HCT116 (cell line): ENCODE data around the gene SH3BP4. TPM values are rescaled to one million over a fixed set of nuclear protein-coding genes. Genes with fewer than 3 reads are reported as not detected.

Experiments
- ATAC-seq: fragments of 200-7000 bp; cut with Tn5 transposase; 2 replicates; pipeline ENCODE4 v1.9.1; 2020; ENCODE audit warnings: mild to moderate bottlenecking, moderate library complexity
- BruUV-seq: library from RNA; stranded (reverse); fragments of 400-500 nt; replicated peaks from 2 replicates; lab custom pipeline; 2021; lab: Mats Ljungman, UMichigan
- CTCF ChIA-PET: fragments of 300-600 bp; sonication (Branson Sonifier 250); formaldehyde crosslinking; loops from one replicate; lab custom pipeline; 2021; ENCODE audit warnings: antibody characterized with exemption; lab: Charles Lee
- POLR2A ChIA-PET: fragments of 300-600, 350-600 bp; sonication (Branson Sonifier 250); formaldehyde crosslinking; loops from one replicate; lab custom pipeline; 2021; ENCODE audit warnings: antibody characterized with exemption; lab: Charles Lee
- RAD21 ChIA-PET, 2 experiments: fragments of 300-600 bp; sonication (Branson Sonifier 250); formaldehyde crosslinking; loops; one replicate each; lab custom pipeline; 2023; ENCODE audit warnings: low total read pairs in 2 of 2; ENCODE audit not compliant: uncharacterized antibody in 2 of 2, unreplicated experiment in 2 of 2, low non-redundant PET in 1 of 2; lab: Charles Lee
- DNase-seq: peaks from one replicate; pipeline ENCODE4 v3.0.0-alpha.2; 2010; ENCODE audit warnings: low read depth, low spot score
- H2AFZ ChIP-seq: fragments of 200-600 bp; shearing (Covaris generic), sonication (generic); 2 replicates; pipeline ENCODE4 v1.6.1; 2017; ENCODE audit warnings: low read depth, mixed run types, mixed read lengths, antibody characterized with exemption, low read length; ENCODE audit not compliant: poor library complexity, severe bottlenecking
- H3K27ac ChIP-seq: 2 replicates; pipeline ENCODE4 v1.5.1; 2012; ENCODE audit warnings: low read depth, low read length
- H3K27me3 ChIP-seq: fragments of 200-600 bp; sonication (generic); 2 replicates; pipeline ENCODE4 v1.6.1; 2016; ENCODE audit warnings: mixed run types, low read length, mixed read lengths; ENCODE audit not compliant: insufficient read depth
- H3K36me3 ChIP-seq, 2 experiments: fragments of 200-500 bp in 1 of 2; fragments of 200-600 bp in 1 of 2; sonication (Bioruptor generic) in 1 of 2; sonication (generic) in 1 of 2; 2 replicates each; pipeline versions ENCODE4 v1.5.1 to v1.6.1; 2014 to 2016; ENCODE audit warnings: low read length in 2 of 2, inconsistent platforms in 1 of 2, mixed read lengths in 1 of 2, mixed run types in 1 of 2; ENCODE audit not compliant: insufficient read depth in 2 of 2, control insufficient read depth in 1 of 2
- H3K4me1 ChIP-seq, 2 experiments: fragments of 200-600 bp in 1 of 2; sonication (generic) in 1 of 2; 2 replicates each; pipeline versions ENCODE4 v1.5.1 to v1.6.1; 2012 to 2017; ENCODE audit warnings: low read length in 2 of 2, inconsistent platforms in 1 of 2, mild to moderate bottlenecking in 1 of 2, mixed read lengths in 1 of 2, mixed run types in 1 of 2, moderate library complexity in 1 of 2; ENCODE audit not compliant: insufficient read depth in 2 of 2, control insufficient read depth in 1 of 2
- H3K4me2 ChIP-seq: fragments of 200-600 bp; sonication (generic); 2 replicates; pipeline ENCODE4 v1.6.1; 2017; ENCODE audit warnings: mixed run types, low read length, mixed read lengths
- H3K4me3 ChIP-seq, 2 experiments: fragments of 200-600 bp in 1 of 2; sonication (generic) in 1 of 2; replicated peaks in 1 of 2; 2 replicates each; pipeline ENCODE4 v1.5.1; 2011 to 2016; ENCODE audit warnings: low read length in 2 of 2, control low read depth in 1 of 2, low read depth in 1 of 2, mild to moderate bottlenecking in 1 of 2, mixed read lengths in 1 of 2, mixed run types in 1 of 2
- H3K79me2 ChIP-seq: fragments of 200-600 bp; sonication (generic); 2 replicates; pipeline ENCODE4 v1.6.1; 2017; ENCODE audit warnings: mild to moderate bottlenecking, mixed run types, low read length, moderate library complexity, mixed read lengths; ENCODE audit not compliant: insufficient read depth
- H3K9ac ChIP-seq: fragments of 200-600 bp; sonication (generic); 2 replicates; pipeline ENCODE4 v1.6.1; 2016; ENCODE audit warnings: low read length, mixed read lengths
- H3K9me2 ChIP-seq: fragments of 200-600 bp; sonication (generic), shearing (Covaris generic); 2 replicates; pipeline ENCODE4 v1.6.1; 2017; ENCODE audit warnings: mixed run types, mild to moderate bottlenecking, moderate library complexity; ENCODE audit not compliant: insufficient read depth
- H3K9me3 ChIP-seq, 2 experiments: fragments of 200-500 bp in 1 of 2; fragments of 200-600 bp in 1 of 2; sonication (Bioruptor generic) in 1 of 2; sonication (generic) in 1 of 2; 2 replicates each; pipeline ENCODE4 v1.6.1; 2014 to 2017; ENCODE audit warnings: low read length in 2 of 2, mixed read lengths in 2 of 2, inconsistent platforms in 1 of 2, low read depth in 1 of 2, mild to moderate bottlenecking in 1 of 2, mixed run types in 1 of 2, moderate library complexity in 1 of 2; ENCODE audit not compliant: control insufficient read depth in 1 of 2, insufficient read depth in 1 of 2
- H4K20me1 ChIP-seq: fragments of 200-600 bp; sonication (generic), shearing (Covaris generic); 2 replicates; pipeline ENCODE4 v1.6.1; 2017; ENCODE audit warnings: mixed run types, mild to moderate bottlenecking, moderate library complexity; ENCODE audit not compliant: insufficient read depth
- ATF3 ChIP-seq: IDR thresholded peaks from 2 replicates; pipeline ENCODE4 v1.6.1; 2012
- CEBPB ChIP-seq: IDR thresholded peaks from 2 replicates; pipeline ENCODE4 v1.6.1; 2012; ENCODE audit warnings: low read depth
- EZH2 ChIP-seq: fragments of 200-600 bp; sonication (generic); IDR thresholded peaks from 2 replicates; pipeline ENCODE4 v1.6.1; 2017; ENCODE audit warnings: antibody characterized with exemption, mixed run types
- EZH2phosphoT487 ChIP-seq: fragments of 200-600 bp; IDR thresholded peaks from 2 replicates; pipeline ENCODE4 v1.6.1; 2018; ENCODE audit warnings: antibody characterized with exemption, borderline replicate concordance
- FOSL1 ChIP-seq: IDR thresholded peaks from 2 replicates; pipeline ENCODE4 v1.6.1; 2012; ENCODE audit warnings: low read depth
- RAD21 ChIP-seq: IDR thresholded peaks from 2 replicates; pipeline ENCODE4 v1.6.1; 2012; ENCODE audit warnings: low read depth, mild to moderate bottlenecking
- SP1 ChIP-seq: IDR thresholded peaks from 2 replicates; pipeline ENCODE4 v1.6.1; 2012; ENCODE audit warnings: low read depth
- TCF7L2 ChIP-seq: IDR thresholded peaks from 2 replicates; pipeline ENCODE4 v1.7.0; 2011; ENCODE audit warnings: borderline replicate concordance, inconsistent platforms; ENCODE audit not compliant: insufficient read depth, insufficient read length; ENCODE audit errors: extremely low read depth
- YY1 ChIP-seq: IDR thresholded peaks from 2 replicates; pipeline ENCODE4 v1.6.1; 2011; ENCODE audit warnings: low read length, low read depth, moderate library complexity, mild to moderate bottlenecking; ENCODE audit not compliant: insufficient replicate concordance; ENCODE audit errors: extremely low read depth
- ZBTB33 ChIP-seq: IDR thresholded peaks from 2 replicates; pipeline ENCODE4 v1.6.1; 2011; ENCODE audit warnings: mild to moderate bottlenecking, low read length, moderate library complexity; ENCODE audit not compliant: insufficient replicate concordance; ENCODE audit errors: extremely low read depth
- intact Hi-C: fragments of 100-400 bp; cut with micrococcal nuclease; formaldehyde crosslinking; loops from 2 replicates; pipeline ENCODE4 v1.10.0; 2022
- total RNA-seq: library from RNA; stranded (reverse); gene quantifications from one replicate; pipeline ENCODE4 v1.2.1, GENCODE V29; 2021; ENCODE audit not compliant: unreplicated experiment
- TF ChIP-seq, protein P1 (sequence below): IDR thresholded peaks from 2 replicates; pipeline ENCODE4 v1.6.1; 2012
- TF ChIP-seq, protein P2 (sequence below): IDR thresholded peaks from 2 replicates; pipeline ENCODE4 v1.6.1; 2012; ENCODE audit warnings: low read depth

Gene SH3BP4
- total RNA-seq, 1 experiment from 2014 or later: 32.9 TPM

GRCh38 chr2:234987754-234988153 lies 35.9 kb downstream of the SH3BP4 start:
- Histone ChIP-seq H3K27ac (no peak overlapping the region), H3K4me1 (peaks cover 24 to 25% of the 10 kb centered on the region in 2 experiments; a peak in 3 of 4 replicates), H2AFZ (no peak overlapping the region), H3K9ac (no peak overlapping the region), H3K9me2 (no peaks in the 10 kb centered on the region), H4K20me1 (no peaks in the 10 kb centered on the region), H3K9me3 (no peaks in the 10 kb centered on the region)
- intact Hi-C loops: no loop called here
- BruUV-seq: no TSS peak
- ChIA-PET POLR2A (no interaction called here), RAD21 (no interaction called here)
- ATAC-seq: no peak
- TF ChIP-seq RAD21 (no peak), ZBTB33 (no peak), FOSL1 (no peak), YY1 (no peak), TCF7L2 (no peak), EZH2 (no peak), SP1 (no peak), ATF3 (no peak), CEBPB (no peak), EZH2phosphoT487 (no peak)
- TF ChIP-seq, protein P1, sequence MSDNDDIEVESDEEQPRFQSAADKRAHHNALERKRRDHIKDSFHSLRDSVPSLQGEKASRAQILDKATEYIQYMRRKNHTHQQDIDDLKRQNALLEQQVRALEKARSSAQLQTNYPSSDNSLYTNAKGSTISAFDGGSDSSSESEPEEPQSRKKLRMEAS: no peak
- TF ChIP-seq, protein P2, sequence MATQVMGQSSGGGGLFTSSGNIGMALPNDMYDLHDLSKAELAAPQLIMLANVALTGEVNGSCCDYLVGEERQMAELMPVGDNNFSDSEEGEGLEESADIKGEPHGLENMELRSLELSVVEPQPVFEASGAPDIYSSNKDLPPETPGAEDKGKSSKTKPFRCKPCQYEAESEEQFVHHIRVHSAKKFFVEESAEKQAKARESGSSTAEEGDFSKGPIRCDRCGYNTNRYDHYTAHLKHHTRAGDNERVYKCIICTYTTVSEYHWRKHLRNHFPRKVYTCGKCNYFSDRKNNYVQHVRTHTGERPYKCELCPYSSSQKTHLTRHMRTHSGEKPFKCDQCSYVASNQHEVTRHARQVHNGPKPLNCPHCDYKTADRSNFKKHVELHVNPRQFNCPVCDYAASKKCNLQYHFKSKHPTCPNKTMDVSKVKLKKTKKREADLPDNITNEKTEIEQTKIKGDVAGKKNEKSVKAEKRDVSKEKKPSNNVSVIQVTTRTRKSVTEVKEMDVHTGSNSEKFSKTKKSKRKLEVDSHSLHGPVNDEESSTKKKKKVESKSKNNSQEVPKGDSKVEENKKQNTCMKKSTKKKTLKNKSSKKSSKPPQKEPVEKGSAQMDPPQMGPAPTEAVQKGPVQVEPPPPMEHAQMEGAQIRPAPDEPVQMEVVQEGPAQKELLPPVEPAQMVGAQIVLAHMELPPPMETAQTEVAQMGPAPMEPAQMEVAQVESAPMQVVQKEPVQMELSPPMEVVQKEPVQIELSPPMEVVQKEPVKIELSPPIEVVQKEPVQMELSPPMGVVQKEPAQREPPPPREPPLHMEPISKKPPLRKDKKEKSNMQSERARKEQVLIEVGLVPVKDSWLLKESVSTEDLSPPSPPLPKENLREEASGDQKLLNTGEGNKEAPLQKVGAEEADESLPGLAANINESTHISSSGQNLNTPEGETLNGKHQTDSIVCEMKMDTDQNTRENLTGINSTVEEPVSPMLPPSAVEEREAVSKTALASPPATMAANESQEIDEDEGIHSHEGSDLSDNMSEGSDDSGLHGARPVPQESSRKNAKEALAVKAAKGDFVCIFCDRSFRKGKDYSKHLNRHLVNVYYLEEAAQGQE: no peak
- TF ChIP-seq, all 23 proteins: peak for 0
- no peaks in the 10 kb centered on the region for H3K27me3 ChIP-seq
- CTCF ChIA-PET: no interaction called here
- no peaks in the 10 kb centered on the region for H3K36me3 ChIP-seq
- no peak for DNase-seq
- H3K4me2 ChIP-seq: no peak overlapping the region
- peaks cover 90% of the 10 kb centered on the region for H3K79me2 ChIP-seq
- no peak overlapping the region for H3K4me3 ChIP-seq
